Stimulated activated CD4-positive, alpha-beta T cell treated with anti-CD3 and anti-CD28 coated beads, Interleukin-12 subunit alpha, Interleukin-12 subunit beta, amount 100 ng/mL, for 4 hours (primary cell): Measurements from ENCODE around the gene DNAJC11.

Experiments
- DNase-seq: peaks from one replicate; pipeline ENCODE4 v3.0.0-alpha.2; 2020

The DNAJC11 gene

DNA sequence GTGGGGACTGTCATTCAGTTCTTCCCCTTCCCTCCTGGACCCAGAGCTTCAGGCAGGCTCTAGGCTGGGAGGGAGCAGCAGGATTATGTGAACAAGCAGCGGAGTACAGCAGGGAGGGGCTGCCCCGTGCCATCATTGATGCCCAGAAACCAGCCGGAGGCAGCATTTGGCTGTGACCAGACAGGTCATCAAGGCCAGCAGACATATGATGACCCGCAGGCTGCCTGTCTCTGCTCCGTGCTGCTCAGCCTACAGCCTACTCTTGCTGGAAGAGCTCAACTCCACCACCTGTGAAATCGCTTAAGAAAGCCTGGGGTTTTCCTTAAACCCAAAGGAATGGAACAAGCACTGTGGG is 103.9 kb downstream of the DNAJC11 start:
- DNase-seq, result no peak

GRCh38 chr1:6596886-6597776 is 104.5 kb downstream of the DNAJC11 start:
- no peak for DNase-seq

GRCh38 chr1:6596351-6596750 is 105.3 kb downstream of the DNAJC11 start:
- DNase-seq, result no peak

- no peak for DNase-seq
Measured at GRCh38 chr1:6594977-6595740, 106.5 kb downstream of the DNAJC11 start.

GRCh38 chr1:6593810-6594209 is 107.8 kb downstream of the DNAJC11 start:
- DNase-seq, result no peak

- no peak for DNase-seq
Measured at GRCh38 chr1:6592865-6593593, 108.6 kb downstream of the DNAJC11 start.

DNA sequence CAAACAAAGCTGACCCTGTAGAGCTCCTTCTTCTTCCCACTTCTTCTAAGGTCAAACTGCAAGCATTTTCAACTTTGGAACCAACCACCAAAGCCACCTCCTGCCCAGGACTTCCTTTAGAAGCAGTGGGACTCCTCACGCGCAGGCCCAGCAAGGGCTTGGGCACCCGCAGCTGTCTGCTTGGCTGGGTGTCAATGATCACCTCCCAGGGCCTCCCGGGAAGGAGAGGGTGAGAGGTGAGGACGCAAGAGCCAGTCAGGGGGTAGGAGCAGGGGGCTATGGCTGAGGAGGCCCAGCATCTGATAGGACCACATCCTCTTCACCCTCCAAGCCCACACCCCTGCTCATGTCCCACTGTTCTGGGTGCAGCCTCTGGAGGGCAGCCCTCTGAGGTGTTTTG is 109.2 kb downstream of the DNAJC11 start:
- DNase-seq, result no peak

- no peak for DNase-seq
Measured at GRCh38 chr1:6591644-6592043, 110.0 kb downstream of the DNAJC11 start.

DNA sequence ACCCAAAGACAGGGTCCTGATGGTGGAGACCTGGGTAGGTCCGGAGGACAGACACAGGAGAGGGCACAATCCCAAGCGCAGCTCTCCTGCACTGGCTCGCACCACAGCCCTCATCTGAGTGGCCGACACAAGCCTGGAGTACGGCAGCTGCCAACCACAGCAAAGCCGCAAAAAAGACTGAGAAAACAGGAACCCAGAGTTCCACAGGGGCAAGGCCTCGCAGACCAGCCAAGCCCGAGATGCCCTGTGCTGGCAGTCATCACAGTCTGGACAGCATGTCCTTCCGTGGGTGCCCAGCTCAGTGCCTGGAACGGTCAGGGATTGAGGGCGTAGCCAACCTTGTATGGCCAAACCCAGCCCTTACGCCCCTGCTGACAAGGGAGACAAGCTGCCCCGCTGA is 110.4 kb downstream of the DNAJC11 start:
- DNase-seq, result no peak

- no peak for DNase-seq
Measured at GRCh38 chr1:6590046-6590445, 111.6 kb downstream of the DNAJC11 start.

DNA sequence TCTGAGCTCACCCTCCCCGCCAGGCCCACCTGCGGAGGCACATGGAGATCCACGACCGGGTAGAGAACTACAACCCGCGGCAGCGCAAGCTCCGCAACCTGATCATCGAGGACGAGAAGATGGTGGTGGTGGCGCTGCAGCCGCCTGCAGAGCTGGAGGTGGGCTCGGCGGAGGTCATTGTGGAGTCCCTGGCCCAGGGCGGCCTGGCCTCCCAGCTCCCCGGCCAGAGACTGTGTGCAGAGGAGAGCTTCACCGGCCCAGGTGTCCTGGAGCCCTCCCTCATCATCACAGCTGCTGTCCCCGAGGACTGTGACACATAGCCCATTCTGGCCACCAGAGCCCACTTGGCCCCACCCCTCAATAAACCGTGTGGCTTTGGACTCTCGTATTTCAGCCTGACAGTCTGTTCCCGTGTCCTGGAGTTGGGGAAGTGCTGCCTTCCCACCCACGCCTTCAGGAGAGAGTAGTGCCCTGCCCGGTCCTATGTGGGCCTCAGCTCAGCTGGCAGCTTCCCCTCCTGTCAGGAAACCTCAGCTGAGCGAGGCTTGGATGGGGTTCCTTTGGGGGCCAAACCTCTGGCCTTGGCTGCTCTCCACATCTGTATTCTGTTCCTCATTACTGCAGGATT is 112.6 kb downstream of the DNAJC11 start:
- DNase-seq, result no peak

DNA sequence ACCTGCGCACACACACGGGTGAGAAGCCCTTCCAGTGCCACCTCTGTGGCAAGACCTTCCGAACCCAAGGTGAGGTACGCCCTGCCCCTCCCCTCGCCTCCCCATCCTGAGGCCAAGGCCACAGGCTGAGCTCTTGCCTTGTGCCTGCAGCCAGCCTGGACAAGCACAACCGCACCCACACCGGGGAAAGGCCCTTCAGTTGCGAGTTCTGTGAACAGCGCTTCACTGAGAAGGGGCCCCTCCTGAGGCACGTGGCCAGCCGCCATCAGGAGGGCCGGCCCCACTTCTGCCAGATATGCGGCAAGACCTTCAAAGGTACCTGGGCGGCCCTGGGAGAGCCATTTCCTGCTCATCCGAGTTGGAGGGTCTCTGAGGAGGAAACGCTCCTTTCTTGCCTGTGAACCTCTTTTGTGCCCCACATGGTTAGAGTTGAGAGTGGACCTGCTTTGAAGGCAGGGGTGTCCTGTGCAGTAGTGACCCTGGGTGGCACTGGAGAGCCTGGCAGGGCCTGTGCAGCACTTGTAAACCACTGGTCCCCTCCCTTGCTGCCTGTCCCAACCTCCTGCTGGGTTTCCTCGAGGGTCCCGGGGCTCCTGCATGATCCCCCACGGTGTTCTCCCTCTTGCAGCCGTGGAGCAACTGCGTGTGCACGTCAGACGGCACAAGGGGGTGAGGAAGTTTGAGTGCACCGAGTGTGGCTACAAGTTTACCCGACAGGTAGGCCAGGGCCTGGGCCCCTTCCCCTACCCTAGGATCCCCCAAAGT is 113.3 kb downstream of the DNAJC11 start:
- DNase-seq, result no peak

DNA sequence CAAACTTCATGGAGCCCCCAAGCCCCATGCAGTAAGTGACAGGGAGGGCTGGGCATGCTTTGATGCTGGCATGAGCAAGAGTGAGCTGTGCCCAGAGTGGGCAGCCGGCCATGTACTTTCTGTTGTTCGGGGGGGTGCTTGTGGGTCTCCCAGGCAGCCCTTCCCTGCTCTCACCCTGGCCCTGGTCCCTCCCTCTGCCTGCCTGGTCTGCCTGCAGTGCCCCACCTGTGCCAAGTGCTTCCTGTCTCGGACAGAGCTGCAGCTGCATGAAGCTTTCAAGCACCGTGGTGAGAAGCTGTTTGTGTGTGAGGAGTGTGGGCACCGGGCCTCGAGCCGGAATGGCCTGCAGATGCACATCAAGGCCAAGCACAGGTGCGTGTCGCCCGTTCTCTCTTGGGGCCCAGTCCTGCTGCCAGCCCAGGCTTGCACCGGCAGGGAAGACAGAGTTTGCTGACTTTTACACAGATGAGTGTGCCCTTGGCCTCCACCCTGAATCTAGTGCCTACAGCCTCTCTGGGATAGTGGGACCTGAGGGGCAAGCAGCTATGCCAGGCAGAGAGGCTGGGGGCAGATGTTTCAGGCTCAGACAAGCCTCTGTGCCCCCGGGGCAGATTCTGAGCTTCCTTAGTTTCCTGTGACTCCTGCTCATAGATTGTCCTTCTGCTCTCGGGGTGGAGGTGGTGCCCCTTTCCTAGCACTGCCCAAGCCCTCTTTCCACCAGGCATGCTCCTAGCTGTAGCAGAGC is 114.2 kb downstream of the DNAJC11 start:
- DNase-seq, result no peak

DNA sequence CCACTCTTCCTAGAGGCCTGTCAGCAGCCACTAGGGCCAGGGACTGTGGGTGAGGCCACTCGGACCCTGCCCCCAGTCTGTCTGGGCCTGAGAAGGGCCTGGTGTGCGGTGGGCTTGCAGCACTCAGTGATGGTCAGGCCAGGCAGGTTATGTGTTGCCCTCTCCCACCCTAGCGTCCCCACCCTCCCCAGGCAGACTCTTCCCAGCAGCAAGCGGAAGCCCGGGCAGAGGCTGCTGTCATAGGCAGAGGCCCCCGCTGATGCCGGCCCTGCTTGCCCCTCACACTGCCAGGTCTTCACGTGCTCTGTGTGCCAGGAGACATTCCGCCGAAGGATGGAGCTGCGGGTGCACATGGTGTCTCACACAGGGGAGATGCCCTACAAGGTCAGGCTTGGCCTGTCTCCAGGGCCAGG is 115.2 kb downstream of the DNAJC11 start:
- no peak for DNase-seq

- DNase-seq, result no peak
Measured at GRCh38 chr1:6585841-6586240, 115.8 kb downstream of the DNAJC11 start.

DNA sequence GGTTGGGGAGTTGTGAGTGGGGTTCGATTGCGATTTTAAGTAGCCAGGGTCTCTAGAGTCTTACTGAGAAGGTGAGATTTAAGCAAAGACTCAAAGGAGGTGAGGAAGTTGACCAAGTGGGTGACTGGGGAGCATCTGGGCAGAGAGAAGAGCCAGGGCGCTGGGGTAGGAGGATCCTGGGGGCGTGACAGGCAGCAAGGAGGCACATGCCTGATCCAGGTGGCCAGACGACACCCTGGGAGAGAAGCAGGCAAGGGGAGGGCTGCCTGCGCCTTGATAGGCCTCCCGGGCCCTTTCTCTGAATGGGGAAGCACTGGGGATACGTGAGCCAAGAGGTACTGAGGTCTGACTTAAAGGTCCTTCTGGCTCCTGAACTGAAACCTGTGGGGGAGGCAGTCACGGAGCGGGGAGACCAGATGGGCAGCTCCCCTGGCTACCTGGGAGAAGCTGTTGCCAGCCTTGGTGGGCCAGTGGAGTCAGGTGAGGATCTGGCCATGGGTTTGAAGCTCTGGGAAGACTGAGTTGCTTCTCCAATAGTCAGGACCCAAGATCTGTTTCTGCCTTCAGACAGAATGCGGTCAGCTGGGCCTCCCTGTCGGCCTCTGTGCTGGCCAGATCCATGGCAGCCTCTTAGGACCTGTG is 116.4 kb downstream of the DNAJC11 start:
- DNase-seq, result no peak
